22Rv1 (cell line): Measurements from ENCODE around the gene TNN.

Experiments
- H3K27ac ChIP-seq: fragments of 450-650 bp; 2 replicates; pipeline ENCODE4 v1.5.1; 2017
- CTCF ChIP-seq: fragments of 450-650 bp; IDR thresholded peaks from 2 replicates; pipeline ENCODE4 v1.5.1; 2017; ENCODE audit warnings: mild to moderate bottlenecking
- ZFX ChIP-seq: fragments of 450-650 bp; IDR thresholded peaks from 2 replicates; pipeline ENCODE4 v1.6.1; 2017; ENCODE audit warnings: antibody characterized with exemption, borderline replicate concordance

The TNN gene

GRCh38 chr1:175150596-175151319 is 83.1 kb downstream of the TNN start:
- TF ChIP-seq ZFX = no peak
- TF ChIP-seq CTCF = no peak
- no peak overlapping the region for H3K27ac ChIP-seq

GRCh38 chr1:175152006-175152652 is 84.5 kb downstream of the TNN start:
- no peak overlapping the region for H3K27ac ChIP-seq
- TF ChIP-seq CTCF = peak; percentile 98
- no peak for TF ChIP-seq ZFX

GRCh38 chr1:175154629-175155472 is 87.2 kb downstream of the TNN start:
- no peak overlapping the region for H3K27ac ChIP-seq
- TF ChIP-seq CTCF (peak; percentile 98), ZFX (no peak)

GRCh38 chr1:175155473-175155856 is 87.8 kb downstream of the TNN start:
- no peak for TF ChIP-seq CTCF
- TF ChIP-seq ZFX = no peak
- no peak overlapping the region for H3K27ac ChIP-seq

GRCh38 chr1:175155936-175156335 is 88.3 kb downstream of the TNN start:
- H3K27ac ChIP-seq = no peak overlapping the region
- TF ChIP-seq CTCF = no peak
- TF ChIP-seq ZFX = no peak

GRCh38 chr1:175157200-175157599 is 89.6 kb downstream of the TNN start:
- no peak for TF ChIP-seq ZFX
- no peak for TF ChIP-seq CTCF
- H3K27ac ChIP-seq = no peak overlapping the region
